ENCODE measurements around the gene RDH13. TPM values are rescaled to one million over a fixed set of nuclear protein-coding genes. Genes with fewer than 3 reads are reported as not detected.

The RDH13 gene
- total and polyA plus RNA-seq, 12 donors, result 6.8 to 27.9 (median 9.8) TPM

GRCh38 chr19:55097864-55098715 lies 35.1 kb upstream of the RDH13 start:
- WGBS, 4 donors, result 72 to 77% (median 72%) methylated on average over 17 to 23 of the region's 23 CpGs
- TF ChIP-seq CTCF (IDR thresholded peaks at IDR 0.05) (no peak), POLR2A (IDR thresholded peaks at IDR 0.05) (no peak)
- peaks cover 0 to 52% of the 10 kb centered on the region in 2 donors for H3K36me3 ChIP-seq (replicated peaks in 1 of 2)

GRCh38 chr19:55096061-55096701 lies 33.2 kb upstream of the RDH13 start:
- H3K4me1 ChIP-seq (replicated peaks in 1 of 2), result no peaks in the 10 kb centered on the region
- DNase-seq, result peak in 1 of 7 donors; percentile 12
- no peak overlapping the region for H3K27ac ChIP-seq
- H3K4me3 ChIP-seq, result no peak overlapping the region
- TF ChIP-seq CTCF (IDR thresholded peaks at IDR 0.05) (no peak), POLR2A (IDR thresholded peaks at IDR 0.05) (no peak)
- H3K9me3 ChIP-seq (replicated peaks in 1 of 3), result no peaks in the 10 kb centered on the region
- peaks cover 0 to 51% of the 10 kb centered on the region in 2 donors for H3K36me3 ChIP-seq (replicated peaks in 1 of 2)
- no peaks in the 10 kb centered on the region for H3K27me3 ChIP-seq
- WGBS, 4 donors, result 90 to 98% (median 90%) methylated on average over 5 to 23 of the region's 23 CpGs
- intact Hi-C loops (cut with DNase I), result no loop called here

More at GRCh38 chr19:55097864-55098715, 35.1 kb upstream of the RDH13 start:
- peak in 1 of 7 donors; percentile 40 for DNase-seq
- H3K9me3 ChIP-seq (replicated peaks in 1 of 3), result no peaks in the 10 kb centered on the region
- H3K27me3 ChIP-seq, result no peaks in the 10 kb centered on the region
- no peak overlapping the region for H3K4me3 ChIP-seq
- H3K27ac ChIP-seq, result no peak overlapping the region
- intact Hi-C loops (cut with DNase I), result no loop called here
- H3K4me1 ChIP-seq (replicated peaks in 1 of 2), result no peaks in the 10 kb centered on the region

GRCh38 chr19:55095260-55096060 lies 32.5 kb upstream of the RDH13 start:
- intact Hi-C loops (cut with DNase I), result no loop called here
- WGBS, 4 donors, result 88 to 100% (median 92%) methylated on average over 6 to 23 of the region's 23 CpGs
- no peak overlapping the region for H3K4me3 ChIP-seq
- DNase-seq, result peak in 2 of 7 donors; percentile 12
- H3K9me3 ChIP-seq (replicated peaks in 1 of 3), result no peaks in the 10 kb centered on the region
- H3K27me3 ChIP-seq, result no peaks in the 10 kb centered on the region
- no peak for TF ChIP-seq POLR2A (IDR thresholded peaks at IDR 0.05)
- TF ChIP-seq CTCF (IDR thresholded peaks at IDR 0.05), result no peak
- peaks cover 0 to 54% of the 10 kb centered on the region in 2 donors for H3K36me3 ChIP-seq (replicated peaks in 1 of 2)
- no peaks in the 10 kb centered on the region for H3K4me1 ChIP-seq (replicated peaks in 1 of 2)
- H3K27ac ChIP-seq, result no peak overlapping the region

All from adrenal gland (tissue), 12 donors.